OCI-M1 (cell line): ENCODE data around the gene IL15RA.
A peak's percentile ranks its signal among the peaks of the same experiment; 100 is the strongest.

Source experiments
- DNase-seq: peaks from one replicate; lab custom pipeline; 2025; lab: John Stamatoyannopoulos, UW

Gene IL15RA

GRCh38 chr10:5977471-5978229 is at the start of gene IL15RA:
TSS of gene IL15RA (minus strand) at chr10:5977543. CDS start at chr10:5977492, 51 bp downstream.
- peak; percentile 94 for DNase-seq

- DNase-seq = no peak
Observed at GRCh38 chr10:6025683-6026255, 48.4 kb upstream of the IL15RA start.

GRCh38 chr10:6024334-6024682 is 47.0 kb upstream of the IL15RA start:
- DNase-seq = no peak

- no peak for DNase-seq
Observed at GRCh38 chr10:6023661-6024333, 46.5 kb upstream of the IL15RA start.

- DNase-seq = no peak
Observed at GRCh38 chr10:6022660-6023059, 45.3 kb upstream of the IL15RA start.

- no peak for DNase-seq
Observed at GRCh38 chr10:6020826-6021225, 43.5 kb upstream of the IL15RA start.

GRCh38 chr10:6019796-6020195 is 42.5 kb upstream of the IL15RA start:
- no peak for DNase-seq

- peak; percentile 10 for DNase-seq
Observed at GRCh38 chr10:6019010-6019782, 41.9 kb upstream of the IL15RA start.

- no peak for DNase-seq
Observed at GRCh38 chr10:6018422-6018821, 41.1 kb upstream of the IL15RA start.

GRCh38 chr10:6017781-6018354 is 40.5 kb upstream of the IL15RA start:
- DNase-seq = no peak

GRCh38 chr10:6014241-6014761 is 37.0 kb upstream of the IL15RA start:
- peak; percentile 91 for DNase-seq

GRCh38 chr10:6013413-6014192 is 36.3 kb upstream of the IL15RA start:
- DNase-seq = no peak

- no peak for DNase-seq
Observed at GRCh38 chr10:6012121-6012905, 35.0 kb upstream of the IL15RA start.

GRCh38 chr10:6011558-6011957 is 34.2 kb upstream of the IL15RA start:
- DNase-seq = no peak

GRCh38 chr10:6010569-6010968 is 33.2 kb upstream of the IL15RA start:
- no peak for DNase-seq

- no peak for DNase-seq
Observed at GRCh38 chr10:6009961-6010360, 32.6 kb upstream of the IL15RA start.

GRCh38 chr10:6009150-6009549 is 31.8 kb upstream of the IL15RA start:
- DNase-seq = peak; percentile 58

- DNase-seq = no peak
Observed at GRCh38 chr10:6008497-6009142, 31.3 kb upstream of the IL15RA start.

GRCh38 chr10:6006991-6007390 is 29.6 kb upstream of the IL15RA start:
- no peak for DNase-seq

- DNase-seq = peak; percentile 29
Observed at GRCh38 chr10:6006546-6006945, 29.2 kb upstream of the IL15RA start.
